ENCODE results near the gene ZNF774.
"Not testable (repeated sequence)": the region's sequence is repeated elsewhere in the genome, so short reads cannot be mapped to it uniquely, and the experiment has no call there.

ZNF774 gene

GRCh38 chr15:90394074-90394473 is 42.0 kb downstream of the ZNF774 start:
- no peak for DNase-seq

- DNase-seq, result no peak
These were observed 42.8 kb downstream of the ZNF774 start for GRCh38 chr15:90394748-90395442.

- no peak for DNase-seq
These were observed 44.2 kb downstream of the ZNF774 start for GRCh38 chr15:90396321-90396720.

DNA sequence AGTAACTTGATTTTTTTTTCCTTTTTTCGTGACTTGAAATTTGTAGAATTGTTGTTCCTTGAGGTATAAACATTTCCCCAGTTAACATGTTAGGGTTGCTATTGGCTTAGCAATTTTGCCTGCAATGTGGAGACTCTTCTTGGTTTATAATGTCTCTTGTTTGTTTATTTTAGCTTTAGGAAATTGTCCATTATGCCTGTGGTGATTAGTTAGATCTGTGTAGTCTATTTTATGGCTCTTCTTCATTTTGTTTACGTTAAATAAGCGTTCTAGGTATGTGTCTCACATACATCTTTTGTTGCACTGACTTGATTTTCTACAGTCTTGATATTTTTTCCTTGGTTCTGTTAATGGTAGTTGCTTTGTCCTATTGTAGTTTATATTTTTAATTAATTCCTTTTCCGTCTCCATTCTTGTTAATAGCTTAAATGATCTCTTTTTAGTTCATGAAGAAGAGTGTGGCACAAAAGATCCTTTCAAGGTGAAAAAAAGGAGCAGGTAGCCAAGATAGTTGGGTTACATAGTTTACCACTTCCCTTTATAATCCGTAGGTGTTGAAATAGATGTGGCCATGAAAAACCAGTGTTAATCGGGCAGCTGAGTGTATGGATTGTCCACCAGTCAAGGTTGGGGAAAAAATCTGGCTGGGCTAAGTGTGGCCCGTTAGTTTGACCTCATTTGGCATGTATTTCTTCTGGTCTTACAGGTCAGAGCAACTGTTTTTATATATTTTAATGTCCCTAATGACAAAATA is 48.1 kb downstream of the ZNF774 start:
- no peak for DNase-seq

- DNase-seq, result peak; percentile 92
These were observed 48.8 kb downstream of the ZNF774 start for GRCh38 chr15:90400759-90401314.

- DNase-seq, result no peak
These were observed 49.4 kb downstream of the ZNF774 start for GRCh38 chr15:90401495-90401894.

GRCh38 chr15:90402223-90402622 is 50.1 kb downstream of the ZNF774 start:
- peak; percentile 72 for DNase-seq

- DNase-seq, result no peak
These were observed 50.7 kb downstream of the ZNF774 start for GRCh38 chr15:90402767-90403166.

DNA sequence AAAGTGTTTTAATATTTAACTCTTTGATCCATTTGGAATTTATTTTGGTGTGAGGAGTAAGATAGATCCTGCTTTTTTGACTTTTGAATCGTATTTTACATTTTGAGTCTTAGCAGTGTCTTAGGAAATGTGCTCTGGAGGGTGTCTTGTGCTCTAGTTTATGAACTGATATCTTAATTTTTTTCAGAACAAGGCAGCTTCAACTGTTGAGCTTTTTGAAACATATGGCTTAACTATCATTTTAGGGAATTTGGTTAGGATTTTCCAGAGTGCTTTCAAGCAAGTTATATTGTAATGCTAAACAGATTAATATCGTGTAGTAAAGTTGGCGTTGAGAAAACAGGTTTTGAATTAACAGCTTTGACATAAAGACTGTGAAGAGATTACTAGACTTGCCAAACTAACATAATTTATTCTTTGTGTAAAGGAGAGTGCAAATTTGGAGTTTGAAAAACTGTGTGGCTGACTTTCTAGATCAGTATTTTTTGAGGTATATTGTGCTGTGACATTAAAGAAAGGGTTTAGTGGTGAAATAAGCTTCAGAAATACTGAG is 53.0 kb downstream of the ZNF774 start:
- no peak for DNase-seq

GRCh38 chr15:90407336-90407735 is 55.3 kb downstream of the ZNF774 start:
- DNase-seq, result no peak

GRCh38 chr15:90407871-90408317 is 55.8 kb downstream of the ZNF774 start:
- DNase-seq, result no peak

- no peak for DNase-seq
These were observed 56.6 kb downstream of the ZNF774 start for GRCh38 chr15:90408657-90409056.

DNA sequence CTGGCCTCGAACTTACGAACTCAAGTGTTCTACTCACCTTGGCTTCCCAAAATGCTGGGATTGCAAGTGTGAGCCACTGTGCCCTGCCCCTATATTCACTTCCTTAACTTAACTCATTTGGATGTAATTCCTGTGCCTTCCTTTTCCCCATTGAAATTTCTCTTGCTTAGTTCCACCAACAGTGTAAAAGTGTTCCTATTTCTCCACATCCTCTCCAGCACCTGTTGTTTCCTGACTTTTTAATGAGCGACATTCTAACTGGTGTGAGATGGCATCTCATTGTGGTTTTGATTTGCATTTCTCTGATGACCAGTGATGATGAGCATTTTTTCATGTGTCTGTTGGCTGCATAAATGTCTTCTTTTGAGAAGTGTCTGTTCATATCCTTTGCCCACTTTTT is 57.5 kb downstream of the ZNF774 start:
- not testable (repeated sequence) for DNase-seq

DNA sequence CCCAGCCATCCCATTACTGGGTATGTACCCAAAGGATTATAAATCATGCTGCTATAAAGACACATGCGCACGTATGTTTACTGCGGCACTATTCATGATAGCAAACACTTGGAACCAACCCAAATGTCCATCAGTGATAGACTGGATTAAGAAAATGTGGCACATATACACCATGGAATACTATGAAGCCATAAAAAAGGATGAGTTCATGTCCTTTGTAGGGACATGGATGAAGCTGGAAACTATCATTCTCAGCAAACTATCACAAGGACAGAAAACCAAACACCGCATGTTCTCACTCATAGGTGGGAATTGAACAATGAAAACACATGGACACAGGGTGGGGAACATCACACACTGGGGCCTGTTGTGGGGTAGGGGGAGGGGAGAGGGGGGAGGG is 58.2 kb downstream of the ZNF774 start:
- DNase-seq, result not testable (repeated sequence)

DNA sequence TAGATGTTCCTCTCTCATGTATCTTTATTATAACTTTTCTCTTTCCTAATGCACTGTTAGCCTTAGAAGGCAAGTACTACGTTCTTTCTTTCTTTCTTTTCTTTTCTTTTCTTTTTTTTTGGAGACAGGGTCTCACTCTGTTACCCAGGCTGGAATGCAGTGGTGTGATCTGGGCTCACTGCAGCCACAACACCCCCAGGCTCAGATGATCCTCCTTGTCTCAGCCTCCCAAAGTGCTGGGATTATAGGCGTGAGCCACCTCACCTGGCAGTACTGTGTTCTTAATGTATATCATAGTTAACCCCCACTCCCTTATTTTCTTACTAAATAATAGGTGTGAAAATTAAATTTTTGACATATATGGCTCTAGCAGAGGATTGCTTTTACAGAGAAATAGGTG is 59.1 kb downstream of the ZNF774 start:
- DNase-seq, result no peak

All from SHP77 treated with DMSO at 0.1 percent for 48 hours (cell line).